H9 (cell line): ENCODE results near the gene FBXL16. TPM values are rescaled to one million over a fixed set of nuclear protein-coding genes. Genes with fewer than 3 reads are reported as not detected.

Experiments used
- DNase-seq: peaks from one replicate; pipeline ENCODE4 v3.0.0-alpha.2; 2017
- H2AFZ ChIP-seq: one replicate; pipeline ENCODE4 v1.6.1; 2013; ENCODE audit warnings: mild to moderate bottlenecking, low read length, control low read depth, moderate library complexity
- H2AK5ac ChIP-seq: 2 replicates; pipeline ENCODE4 v1.6.1; 2013; ENCODE audit warnings: low read length, control low read depth, mixed read lengths; ENCODE audit not compliant: insufficient read length
- H2BK120ac ChIP-seq: one replicate; pipeline ENCODE4 v1.6.1; 2013; ENCODE audit warnings: low read depth, mild to moderate bottlenecking, low read length, control low read depth, inconsistent platforms; ENCODE audit not compliant: poor library complexity, severe bottlenecking
- H2BK12ac ChIP-seq: 2 replicates; pipeline ENCODE4 v1.6.1; 2013; ENCODE audit warnings: low read length, control low read depth, mixed read lengths, low read depth; ENCODE audit not compliant: insufficient read length
- H2BK15ac ChIP-seq: 2 replicates; pipeline ENCODE4 v1.6.1; 2013; ENCODE audit warnings: low read depth, low read length, control low read depth
- H2BK20ac ChIP-seq: one replicate; pipeline ENCODE4 v1.6.1; 2013; ENCODE audit warnings: low read depth, mild to moderate bottlenecking, low read length, control low read depth, inconsistent platforms; ENCODE audit not compliant: poor library complexity, severe bottlenecking
- H2BK5ac ChIP-seq: 2 replicates; pipeline ENCODE4 v1.6.1; 2013; ENCODE audit warnings: low read length, control low read depth, mixed read lengths; ENCODE audit not compliant: insufficient read length
- H3K14ac ChIP-seq: 2 replicates; pipeline ENCODE4 v1.6.1; 2013; ENCODE audit warnings: low read length, control low read depth; ENCODE audit not compliant: insufficient read depth
- H3K18ac ChIP-seq: 2 replicates; pipeline ENCODE4 v1.6.1; 2013; ENCODE audit warnings: low read depth, mild to moderate bottlenecking, mixed read lengths, low read length, control low read depth; ENCODE audit not compliant: insufficient read length
- H3K23ac ChIP-seq: 2 replicates; pipeline ENCODE4 v1.6.1; 2013; ENCODE audit warnings: low read length, control low read depth, mixed read lengths, low read depth; ENCODE audit not compliant: insufficient read length
- H3K23me2 ChIP-seq: 2 replicates; pipeline ENCODE4 v1.6.1; 2013; ENCODE audit warnings: low read depth, mild to moderate bottlenecking, mixed read lengths, low read length, control low read depth; ENCODE audit not compliant: insufficient read length, poor library complexity, severe bottlenecking
- H3K27ac ChIP-seq: 2 replicates; pipeline ENCODE4 v1.5.1; 2013; ENCODE audit warnings: low read length, control low read depth, mixed read lengths, low read depth; ENCODE audit not compliant: insufficient read length
- H3K27me3 ChIP-seq: 2 replicates; pipeline ENCODE4 v1.6.1; 2013; ENCODE audit warnings: low read length, control low read depth, inconsistent platforms; ENCODE audit not compliant: insufficient read depth
- H3K4ac ChIP-seq: 2 replicates; pipeline ENCODE4 v1.6.1; 2013; ENCODE audit warnings: low read depth, mild to moderate bottlenecking, control low read depth, inconsistent platforms, low read length, moderate library complexity
- H3K4me1 ChIP-seq: 2 replicates; pipeline ENCODE4 v1.6.1; 2013; ENCODE audit warnings: low read length, control low read depth, inconsistent platforms; ENCODE audit not compliant: insufficient read depth
- H3K4me2 ChIP-seq: 2 replicates; pipeline ENCODE4 v1.6.1; 2013; ENCODE audit warnings: low read length, control low read depth, mixed read lengths; ENCODE audit not compliant: insufficient read length, insufficient read depth
- H3K56ac ChIP-seq: 2 replicates; pipeline ENCODE4 v1.6.1; 2013; ENCODE audit warnings: low read depth, mild to moderate bottlenecking, mixed read lengths, low read length, control low read depth; ENCODE audit not compliant: insufficient read length
- H3K79me1 ChIP-seq: 2 replicates; pipeline ENCODE4 v1.6.1; 2013; ENCODE audit warnings: low read depth, mild to moderate bottlenecking, moderate library complexity, low read length, control low read depth, inconsistent platforms; ENCODE audit not compliant: insufficient read depth, poor library complexity, severe bottlenecking
- H3K79me2 ChIP-seq: 2 replicates; pipeline ENCODE4 v1.6.1; 2013; ENCODE audit warnings: low read length, control low read depth, inconsistent platforms; ENCODE audit not compliant: insufficient read depth
- H3K9ac ChIP-seq: 2 replicates; pipeline ENCODE4 v1.6.1; 2013; ENCODE audit warnings: low read length, control low read depth, mixed read lengths; ENCODE audit not compliant: insufficient read length; ENCODE audit errors: extremely low read depth
- H3K9me3 ChIP-seq: one replicate; pipeline ENCODE4 v1.6.1; 2013; ENCODE audit warnings: low read depth, low read length, inconsistent platforms; ENCODE audit not compliant: control insufficient read depth
- H3T11ph ChIP-seq: one replicate; pipeline ENCODE4 v1.6.1; 2013; ENCODE audit warnings: mild to moderate bottlenecking, low read length, control low read depth, inconsistent platforms
- H4K20me1 ChIP-seq: one replicate; pipeline ENCODE4 v1.6.1; 2013; ENCODE audit not compliant: control insufficient read depth, insufficient read length, insufficient read depth
- H4K5ac ChIP-seq: 2 replicates; pipeline ENCODE4 v1.6.1; 2013; ENCODE audit warnings: low read depth, mild to moderate bottlenecking, mixed read lengths, low read length, control low read depth; ENCODE audit not compliant: insufficient read length
- H4K8ac ChIP-seq: replicated peaks from 2 replicates; pipeline ENCODE4 v1.6.1; 2013; ENCODE audit warnings: low read length, control low read depth, mixed read lengths, low read depth; ENCODE audit not compliant: insufficient read length
- H4K91ac ChIP-seq: 2 replicates; pipeline ENCODE4 v1.6.1; 2013; ENCODE audit warnings: low read depth, mild to moderate bottlenecking, moderate library complexity, mixed read lengths, low read length, control low read depth; ENCODE audit not compliant: insufficient read length
- H3K27ac Mint-ChIP-seq, 3 experiments: 2 replicates in 2 of 3; 3 replicates in 1 of 3; pipeline ENCODE4 v1.8.0; 2020 to 2021; ENCODE audit warnings: mixed read lengths in 3 of 3, mild to moderate bottlenecking in 1 of 3, moderate library complexity in 1 of 3
- H3K27me3 Mint-ChIP-seq: 2 replicates; pipeline ENCODE4 v1.8.0; 2021; ENCODE audit warnings: low read depth, mild to moderate bottlenecking, moderate library complexity, mixed read lengths
- H3K36me3 Mint-ChIP-seq, 3 experiments: 2 replicates in 2 of 3; 3 replicates in 1 of 3; pipeline ENCODE4 v1.8.0; 2020 to 2021; ENCODE audit warnings: low read depth in 3 of 3, mixed read lengths in 3 of 3; ENCODE audit not compliant: insufficient read depth in 1 of 3
- H3K4me1 Mint-ChIP-seq, 2 experiments: 2 replicates each; pipeline ENCODE4 v1.8.0; 2020; ENCODE audit warnings: mixed read lengths in 2 of 2
- H3K4me3 Mint-ChIP-seq, 2 experiments: 2 replicates in 1 of 2; 3 replicates in 1 of 2; pipeline ENCODE4 v1.8.0; 2020 to 2021; ENCODE audit warnings: mild to moderate bottlenecking in 2 of 2, mixed read lengths in 2 of 2, moderate library complexity in 1 of 2
- H3K9me3 Mint-ChIP-seq, 2 experiments: 2 replicates in 1 of 2; 3 replicates in 1 of 2; pipeline ENCODE4 v1.8.0; 2020; ENCODE audit warnings: mild to moderate bottlenecking in 2 of 2, mixed read lengths in 2 of 2, moderate library complexity in 1 of 2
- WGBS: extraction: QIAGEN DNeasy Blood & Tissue Kit; methylation state at CpG from one replicate; pipeline ENCODE4 v1.1.7; 2013; ENCODE audit warnings: missing lambda C conversion rate, low lambda C conversion rate, mixed read lengths; ENCODE audit not compliant: insufficient read length; ENCODE audit errors: extremely low coverage; 5-methylcytosine and 5-hydroxymethylcytosine counted together
- total RNA-seq: library from RNA; stranded (reverse); gene quantifications from 2 replicates; pipeline ENCODE4 v1.2.1, GENCODE V29; 2021
- TF ChIP-seq, protein P1 (sequence below): fragments of 200-600 bp; sonication (generic); conservative IDR thresholded peaks from 3 replicates; pipeline ENCODE4 v1.8.0; 2021; ENCODE audit warnings: antibody characterized with exemption, mild to moderate bottlenecking

Gene FBXL16
- total RNA-seq, 1 experiment from 2014 or later: 9.6 TPM

- no peak overlapping the region for H2BK15ac ChIP-seq
- Mint-ChIP-seq H3K4me3 (no peak overlapping the region), H3K27ac (no peak overlapping the region), H3K4me1 (no peaks in the 10 kb centered on the region), H3K36me3 (peaks cover 3 to 19% (median 13%) of the 10 kb centered on the region in 3 experiments; a peak in 5 of 7 replicates), H3K27me3 (peaks cover 3% of the 10 kb centered on the region), H3K9me3 (no peaks in the 10 kb centered on the region)
- no peak for DNase-seq
- no peak overlapping the region for H2AK5ac ChIP-seq
- TF ChIP-seq, protein P1, sequence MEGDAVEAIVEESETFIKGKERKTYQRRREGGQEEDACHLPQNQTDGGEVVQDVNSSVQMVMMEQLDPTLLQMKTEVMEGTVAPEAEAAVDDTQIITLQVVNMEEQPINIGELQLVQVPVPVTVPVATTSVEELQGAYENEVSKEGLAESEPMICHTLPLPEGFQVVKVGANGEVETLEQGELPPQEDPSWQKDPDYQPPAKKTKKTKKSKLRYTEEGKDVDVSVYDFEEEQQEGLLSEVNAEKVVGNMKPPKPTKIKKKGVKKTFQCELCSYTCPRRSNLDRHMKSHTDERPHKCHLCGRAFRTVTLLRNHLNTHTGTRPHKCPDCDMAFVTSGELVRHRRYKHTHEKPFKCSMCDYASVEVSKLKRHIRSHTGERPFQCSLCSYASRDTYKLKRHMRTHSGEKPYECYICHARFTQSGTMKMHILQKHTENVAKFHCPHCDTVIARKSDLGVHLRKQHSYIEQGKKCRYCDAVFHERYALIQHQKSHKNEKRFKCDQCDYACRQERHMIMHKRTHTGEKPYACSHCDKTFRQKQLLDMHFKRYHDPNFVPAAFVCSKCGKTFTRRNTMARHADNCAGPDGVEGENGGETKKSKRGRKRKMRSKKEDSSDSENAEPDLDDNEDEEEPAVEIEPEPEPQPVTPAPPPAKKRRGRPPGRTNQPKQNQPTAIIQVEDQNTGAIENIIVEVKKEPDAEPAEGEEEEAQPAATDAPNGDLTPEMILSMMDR: no peak
- no peak overlapping the region for H3K18ac ChIP-seq
- H3K9ac ChIP-seq: no peak overlapping the region
- no peak overlapping the region for H3T11ph ChIP-seq
- no peaks in the 10 kb centered on the region for H4K20me1 ChIP-seq
- no peak overlapping the region for H3K4ac ChIP-seq
- H4K8ac ChIP-seq: no peak overlapping the region
- H3K9me3 ChIP-seq: no peaks in the 10 kb centered on the region
- no peak overlapping the region for H3K4me2 ChIP-seq
- H2BK120ac ChIP-seq: no peak overlapping the region
- H2AFZ ChIP-seq: no peak overlapping the region
- H4K91ac ChIP-seq: no peak overlapping the region
- no peak overlapping the region for H4K5ac ChIP-seq
- no peak overlapping the region for H3K23ac ChIP-seq
- H2BK5ac ChIP-seq: no peak overlapping the region
- no peaks in the 10 kb centered on the region for H3K4me1 ChIP-seq
- H3K23me2 ChIP-seq: peaks cover 11% of the 10 kb centered on the region
- H3K27me3 ChIP-seq: no peaks in the 10 kb centered on the region
- no peaks in the 10 kb centered on the region for H3K79me2 ChIP-seq
- H2BK12ac ChIP-seq: no peak overlapping the region
- no peak overlapping the region for H3K14ac ChIP-seq
- H3K27ac ChIP-seq: no peak overlapping the region
- H3K79me1 ChIP-seq: no peaks in the 10 kb centered on the region
- no peak overlapping the region for H3K56ac ChIP-seq
- WGBS: no CpG with 5 or more reads among the region's 22 CpGs
- H2BK20ac ChIP-seq: no peak overlapping the region
Observed at GRCh38 chr16:730666-731509, 25.3 kb upstream of the FBXL16 start.
